Chondrocyte (in vitro differentiated cells): Measurements from ENCODE around the gene RTN4RL1. TPM values are rescaled to one million over a fixed set of nuclear protein-coding genes. Genes with fewer than 3 reads are reported as not detected.

Source experiments
- DNase-seq: peaks from one replicate; pipeline ENCODE4 v3.0.0; 2021; ENCODE audit warnings: mixed read lengths, low spot score
- H3K27ac Mint-ChIP-seq: one replicate; pipeline ENCODE4 v1.8.0; 2021; ENCODE audit warnings: mild to moderate bottlenecking, moderate library complexity, mixed read lengths; ENCODE audit not compliant: unreplicated experiment
- H3K27me3 Mint-ChIP-seq: 2 replicates; pipeline ENCODE4 v1.8.0; 2021; ENCODE audit warnings: low read depth, mixed read lengths
- H3K36me3 Mint-ChIP-seq: 2 replicates; pipeline ENCODE4 v1.8.0; 2021; ENCODE audit warnings: low read depth, mixed read lengths
- H3K4me1 Mint-ChIP-seq: 2 replicates; pipeline ENCODE4 v1.8.0; 2021; ENCODE audit warnings: low read depth, mild to moderate bottlenecking, mixed read lengths
- H3K4me3 Mint-ChIP-seq: one replicate; pipeline ENCODE4 v1.8.0; 2021; ENCODE audit warnings: mild to moderate bottlenecking, moderate library complexity, mixed read lengths; ENCODE audit not compliant: unreplicated experiment
- H3K9me3 Mint-ChIP-seq: 2 replicates; pipeline ENCODE4 v1.8.0; 2021; ENCODE audit warnings: low read depth, mixed read lengths
- CTCF ChIP-seq: fragments of 200-600 bp; sonication (generic); IDR thresholded peaks from 2 replicates; pipeline ENCODE4 v1.5.0; 2021; ENCODE audit warnings: antibody characterized with exemption, mild to moderate bottlenecking, moderate library complexity
- total RNA-seq: library from RNA; stranded (reverse); gene quantifications from 3 replicates; pipeline ENCODE4 v1.2.1, GENCODE V29; 2021

RTN4RL1 gene
- total RNA-seq, 1 donor from 2014 or later, result 0.47 TPM

GRCh38 chr17:1997927-1998742 lies 27.0 kb downstream of the RTN4RL1 start:
- no peaks in the 10 kb centered on the region for H3K36me3 Mint-ChIP-seq
- H3K27me3 Mint-ChIP-seq, result peaks cover 2% of the 10 kb centered on the region
- peaks cover 37% of the 10 kb centered on the region for H3K4me1 Mint-ChIP-seq
- no peak for TF ChIP-seq CTCF
- H3K27ac Mint-ChIP-seq, result no peak overlapping the region
- no peak overlapping the region for H3K4me3 Mint-ChIP-seq
- no peaks in the 10 kb centered on the region for H3K9me3 Mint-ChIP-seq
- no peak for DNase-seq

- Mint-ChIP-seq H3K4me1 (peaks cover 30% of the 10 kb centered on the region), H3K4me3 (no peak overlapping the region), H3K36me3 (no peaks in the 10 kb centered on the region), H3K27ac (no peak overlapping the region), H3K27me3 (peaks cover 2% of the 10 kb centered on the region), H3K9me3 (no peaks in the 10 kb centered on the region)
- TF ChIP-seq CTCF, result no peak
- DNase-seq, result no peak
Observed at GRCh38 chr17:1997289-1997926, 27.7 kb downstream of the RTN4RL1 start.

- DNase-seq, result no peak
- no peaks in the 10 kb centered on the region for H3K36me3 Mint-ChIP-seq
- H3K9me3 Mint-ChIP-seq, result no peaks in the 10 kb centered on the region
- H3K27ac Mint-ChIP-seq, result no peak overlapping the region
- no peak for TF ChIP-seq CTCF
- no peak overlapping the region for H3K4me3 Mint-ChIP-seq
- peaks cover 29% of the 10 kb centered on the region for H3K4me1 Mint-ChIP-seq
- peaks cover 2% of the 10 kb centered on the region for H3K27me3 Mint-ChIP-seq
Observed at GRCh38 chr17:1996800-1997288, 28.3 kb downstream of the RTN4RL1 start.

- no peak for DNase-seq
- no peak for TF ChIP-seq CTCF
- Mint-ChIP-seq H3K9me3 (no peaks in the 10 kb centered on the region), H3K4me1 (peaks cover 29% of the 10 kb centered on the region), H3K27me3 (peaks cover 5% of the 10 kb centered on the region), H3K4me3 (no peak overlapping the region), H3K27ac (no peak overlapping the region), H3K36me3 (no peaks in the 10 kb centered on the region)
Observed at GRCh38 chr17:1995907-1996799, 29.0 kb downstream of the RTN4RL1 start.
